Activated naive CD4-positive, alpha-beta T cell treated with anti-CD3 and anti-CD28 coated beads, Interleukin-2, amount 50 U/mL, for 72 hours (primary cell): ENCODE data around the gene CHML. TPM values are rescaled to one million over a fixed set of nuclear protein-coding genes. Genes with fewer than 3 reads are reported as not detected.

ENCODE experiments used
- ATAC-seq, 2 donors: fragments of 150-1000 bp; cut with Tn5 transposase; 2 replicates each; pipeline ENCODE4 v1.10.0; 2021; ENCODE audit warnings: mild to moderate bottlenecking in 2 of 2, moderate library complexity in 2 of 2
- DNase-seq, 2 donors: peaks; one replicate each; pipeline ENCODE4 v3.0.0; 2021 to 2022; ENCODE audit warnings: low spot score in 2 of 2
- H3K27ac Mint-ChIP-seq, 2 donors: one replicate each; pipeline ENCODE4 v1.8.0; 2022; ENCODE audit warnings: mild to moderate bottlenecking in 2 of 2, mixed read lengths in 2 of 2
- H3K36me3 Mint-ChIP-seq, 2 donors: one replicate each; pipeline ENCODE4 v1.8.0; 2022; ENCODE audit warnings: mixed read lengths in 2 of 2
- H3K9me3 Mint-ChIP-seq, 2 donors: one replicate each; pipeline ENCODE4 v1.8.0; 2022; ENCODE audit warnings: mixed read lengths in 2 of 2
- total RNA-seq, 2 donors: library from RNA; stranded (reverse); gene quantifications; one replicate each; pipeline ENCODE4 v1.2.3, GENCODE V29; 2022

The CHML gene
- total RNA-seq, 2 donors from 2014 or later: 13.1 to 16.2 TPM

DNA sequence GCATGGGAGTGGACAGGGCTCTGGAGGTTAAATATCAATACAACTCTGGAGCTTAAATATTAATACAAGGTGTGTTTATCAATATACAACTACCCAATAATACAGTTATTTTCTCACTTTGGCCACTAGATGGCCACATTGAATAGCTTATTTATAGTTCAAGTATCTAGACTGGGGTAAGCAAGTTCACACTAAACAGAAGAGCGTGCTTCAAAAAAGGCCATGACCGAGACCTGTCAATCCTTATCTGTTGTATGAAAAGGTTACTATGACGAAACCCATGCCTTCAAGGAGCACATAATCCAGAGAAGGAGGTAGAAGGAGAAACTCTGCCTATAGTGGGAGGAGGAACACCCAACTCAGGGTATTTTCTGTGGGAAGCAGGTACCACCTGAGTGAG, 29.1 kb downstream of the CHML start:
- H3K9me3 Mint-ChIP-seq: no peaks in the 10 kb centered on the region
- ATAC-seq: peak; percentile 65 to 67
- H3K27ac Mint-ChIP-seq: no peak overlapping the region
- DNase-seq: no peak
- H3K36me3 Mint-ChIP-seq: no peaks in the 10 kb centered on the region

- ATAC-seq: no peak
- no peaks in the 10 kb centered on the region for H3K36me3 Mint-ChIP-seq
- H3K27ac Mint-ChIP-seq: no peak overlapping the region
- no peaks in the 10 kb centered on the region for H3K9me3 Mint-ChIP-seq
- DNase-seq: no peak
These were observed 29.9 kb downstream of the CHML start for GRCh38 chr1:241610056-241610815.

DNA sequence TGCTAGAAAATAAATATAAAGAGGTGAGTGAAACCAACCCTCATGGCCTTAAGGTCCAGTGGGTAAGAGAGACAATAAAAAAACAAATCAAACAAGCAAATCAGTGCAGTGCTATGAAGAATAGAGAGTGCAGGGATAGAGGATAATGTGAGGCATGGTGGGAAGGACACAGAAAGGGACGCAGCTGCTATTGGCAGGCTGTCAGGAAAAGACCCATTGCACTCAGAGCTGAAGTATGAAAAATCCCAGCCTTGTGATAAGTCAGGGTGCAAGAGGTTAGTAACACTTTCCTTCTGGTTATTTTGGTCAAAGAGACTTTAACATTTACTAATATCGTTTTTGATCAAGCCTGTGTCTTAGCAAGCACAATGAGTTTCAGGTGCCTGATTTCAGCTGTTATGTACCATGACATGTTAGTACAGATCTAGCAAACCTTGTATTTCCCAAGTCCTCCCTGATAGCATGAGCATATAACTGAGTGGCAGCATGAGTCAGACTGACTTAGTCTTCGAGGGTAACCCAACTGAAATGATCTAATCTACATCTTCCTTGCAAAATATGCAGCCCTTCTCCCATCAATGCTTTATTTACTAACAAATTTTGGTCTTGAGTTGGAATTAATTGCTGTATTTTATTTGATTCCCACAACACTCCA, 31.7 kb downstream of the CHML start:
- ATAC-seq (peak; percentile 53 to 74), DNase-seq (no peak)
- Mint-ChIP-seq H3K36me3 (peaks cover 0 to 2% of the 10 kb centered on the region in 2 donors), H3K9me3 (no peaks in the 10 kb centered on the region), H3K27ac (no peak overlapping the region)

- Mint-ChIP-seq H3K36me3 (peaks cover 0 to 9% of the 10 kb centered on the region in 2 donors), H3K9me3 (no peaks in the 10 kb centered on the region), H3K27ac (no peak overlapping the region)
- no peak for DNase-seq
- ATAC-seq: no peak
These were observed 32.7 kb downstream of the CHML start for GRCh38 chr1:241607497-241607896.

DNA sequence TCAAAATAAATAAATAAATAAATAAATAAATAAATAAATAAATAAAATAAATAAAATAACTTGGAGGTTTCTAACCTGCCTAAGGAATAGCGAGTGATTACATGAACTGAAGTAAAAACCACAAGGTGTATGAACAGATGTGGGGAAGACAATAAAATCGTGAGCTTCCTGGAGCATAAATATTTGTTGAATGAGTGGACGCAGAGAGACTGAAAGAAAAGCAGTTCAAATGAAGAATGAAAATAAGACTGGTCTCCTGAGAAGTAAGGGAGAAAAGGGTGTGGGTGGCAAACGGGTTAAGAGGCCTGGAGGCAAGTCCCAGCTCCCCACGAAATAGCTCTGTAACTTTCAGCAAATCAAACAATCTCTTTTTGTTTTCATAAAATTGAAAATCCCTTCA, 33.6 kb downstream of the CHML start:
- DNase-seq: no peak
- H3K36me3 Mint-ChIP-seq: peaks cover 7 to 18% of the 10 kb centered on the region in 2 donors
- H3K9me3 Mint-ChIP-seq: no peaks in the 10 kb centered on the region
- H3K27ac Mint-ChIP-seq: no peak overlapping the region
- no peak for ATAC-seq

DNA sequence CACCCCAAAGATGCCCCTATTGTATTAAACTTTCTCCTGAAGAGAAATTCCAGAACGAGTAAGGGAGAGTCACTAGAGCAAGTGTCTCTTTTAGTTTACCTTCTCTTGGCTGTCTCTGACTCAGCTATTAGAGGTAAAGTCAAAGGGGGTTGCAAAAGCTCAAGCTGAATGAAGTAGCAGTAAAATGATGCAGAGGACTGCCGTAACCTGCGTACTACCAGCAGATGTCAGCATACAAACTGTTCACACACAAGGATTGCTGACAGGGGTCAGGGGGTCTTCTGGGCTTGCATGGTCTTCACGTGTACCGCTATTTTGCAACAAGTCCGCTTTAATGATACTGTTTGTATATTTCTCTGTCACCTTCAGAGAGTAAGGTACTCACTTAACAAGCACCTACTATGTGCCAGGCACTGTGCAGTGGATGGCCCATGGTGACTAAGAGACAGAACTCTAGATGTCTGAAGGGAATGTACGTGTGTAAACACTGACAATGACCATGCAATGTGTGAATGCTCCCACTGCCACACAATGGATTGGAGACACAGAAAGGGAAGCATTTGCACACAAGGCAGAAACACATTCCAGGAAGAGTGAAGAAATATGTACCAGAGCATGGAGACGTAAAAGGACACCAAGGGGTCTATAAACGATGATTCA, 34.9 kb downstream of the CHML start:
- Mint-ChIP-seq H3K9me3 (no peaks in the 10 kb centered on the region), H3K27ac (no peak overlapping the region), H3K36me3 (peaks cover 14 to 18% of the 10 kb centered on the region in 2 donors)
- DNase-seq (no peak), ATAC-seq (no peak)

- H3K36me3 Mint-ChIP-seq: peaks cover 14 to 18% of the 10 kb centered on the region in 2 donors
- ATAC-seq (peak in 1 of 2 donors; percentile 75), DNase-seq (no peak)
- peak overlapping the region in 1 of 2 donors; percentile 63 for H3K27ac Mint-ChIP-seq
- H3K9me3 Mint-ChIP-seq: no peaks in the 10 kb centered on the region
These were observed 36.4 kb downstream of the CHML start for GRCh38 chr1:241603731-241604245.

- Mint-ChIP-seq H3K9me3 (no peaks in the 10 kb centered on the region), H3K27ac (peak overlapping the region in 1 of 2 donors; percentile 63), H3K36me3 (peaks cover 14 to 18% of the 10 kb centered on the region in 2 donors)
- ATAC-seq (peak; percentile 34 to 92), DNase-seq (no peak)
These were observed 39.7 kb downstream of the CHML start for GRCh38 chr1:241600496-241600901.

- Mint-ChIP-seq H3K9me3 (no peaks in the 10 kb centered on the region), H3K27ac (no peak overlapping the region), H3K36me3 (peaks cover 18% of the 10 kb centered on the region in 2 donors)
- ATAC-seq: no peak
- no peak for DNase-seq
These were observed 41.9 kb downstream of the CHML start for GRCh38 chr1:241598249-241598648.

DNA sequence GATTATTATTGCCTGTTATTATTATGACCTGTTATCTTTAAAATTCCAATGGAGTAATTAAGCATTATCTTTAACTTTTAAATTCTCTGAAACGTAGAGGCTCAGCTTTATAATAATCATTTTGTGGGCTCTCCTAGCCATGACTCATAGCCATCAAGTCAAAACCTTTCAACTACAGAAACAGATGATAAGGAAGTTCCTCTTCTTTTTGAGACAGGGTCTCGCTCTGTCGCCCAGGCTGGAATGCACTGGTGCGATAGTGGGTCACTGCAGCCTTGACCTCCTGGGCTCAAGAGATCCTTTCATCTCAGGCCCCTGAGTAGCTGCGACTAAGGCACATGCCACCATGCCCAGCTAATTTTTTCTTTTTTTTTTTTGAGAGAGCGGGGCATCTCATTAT, 43.5 kb downstream of the CHML start:
- no peak for ATAC-seq
- Mint-ChIP-seq H3K36me3 (peaks cover 5 to 21% of the 10 kb centered on the region in 2 donors), H3K27ac (no peak overlapping the region)

DNA sequence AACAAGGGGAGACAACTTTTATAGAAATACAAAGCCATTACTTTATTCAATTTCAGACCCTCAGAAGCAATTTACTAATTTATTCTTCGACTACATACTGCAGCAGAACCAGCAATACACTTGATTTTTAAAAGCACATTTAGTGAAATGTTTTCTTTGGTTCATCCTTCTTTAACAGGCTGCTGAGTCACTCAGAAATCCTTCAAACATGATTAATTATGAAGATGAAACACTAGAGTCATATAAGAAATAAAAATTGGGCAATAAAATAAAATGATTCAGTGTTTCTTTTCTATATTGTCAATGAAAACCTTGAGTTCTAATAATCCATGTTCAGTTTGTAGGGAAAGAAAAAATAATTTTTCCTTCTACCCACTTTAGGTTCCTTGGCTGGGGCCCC, 47.0 kb downstream of the CHML start:
- Mint-ChIP-seq H3K27ac (peak overlapping the region; percentile 84 to 93), H3K9me3 (no peaks in the 10 kb centered on the region), H3K36me3 (peaks cover 5 to 22% of the 10 kb centered on the region in 2 donors)
- DNase-seq (no peak), ATAC-seq (no peak)

More for the DNA sequence above, 43.5 kb downstream of the CHML start:
- no peak for DNase-seq
- H3K9me3 Mint-ChIP-seq: no peaks in the 10 kb centered on the region

GRCh38 chr1:241592273-241592958, 47.8 kb downstream of the CHML start:
- Mint-ChIP-seq H3K36me3 (peaks cover 5 to 22% of the 10 kb centered on the region in 2 donors), H3K27ac (peak overlapping the region; percentile 84 to 93), H3K9me3 (no peaks in the 10 kb centered on the region)
- DNase-seq (peak in 1 of 2 donors; percentile 19), ATAC-seq (peak; percentile 98 to 99)

GRCh38 chr1:241591736-241592135, 48.4 kb downstream of the CHML start:
- peak overlapping the region; percentile 84 to 93 for H3K27ac Mint-ChIP-seq
- ATAC-seq (no peak), DNase-seq (no peak)
- H3K9me3 Mint-ChIP-seq: no peaks in the 10 kb centered on the region
- peaks cover 5 to 22% of the 10 kb centered on the region in 2 donors for H3K36me3 Mint-ChIP-seq

DNA sequence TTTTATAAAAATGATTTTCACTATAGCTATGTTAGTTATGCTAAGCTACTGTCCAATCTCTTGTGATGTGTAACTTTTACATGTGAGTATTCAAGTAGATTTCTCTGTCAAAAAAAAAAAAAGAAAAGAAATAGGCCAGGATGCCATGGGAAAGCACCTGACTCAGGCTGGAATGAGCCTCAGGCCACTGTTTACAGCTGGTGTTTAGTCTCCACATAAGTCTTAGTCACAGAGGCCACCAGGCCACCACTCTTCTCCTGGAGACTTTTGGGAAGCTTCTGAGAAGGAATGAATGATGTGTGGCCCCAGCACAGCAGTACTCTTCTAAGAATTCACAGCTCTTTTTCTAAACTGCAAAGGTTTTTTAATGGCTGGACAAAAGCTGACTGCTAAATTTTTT, 48.9 kb downstream of the CHML start:
- no peak for DNase-seq
- H3K27ac Mint-ChIP-seq: peak overlapping the region; percentile 84 to 93
- peaks cover 5 to 22% of the 10 kb centered on the region in 2 donors for H3K36me3 Mint-ChIP-seq
- ATAC-seq: peak in 1 of 2 donors; percentile 49
- no peaks in the 10 kb centered on the region for H3K9me3 Mint-ChIP-seq

DNA sequence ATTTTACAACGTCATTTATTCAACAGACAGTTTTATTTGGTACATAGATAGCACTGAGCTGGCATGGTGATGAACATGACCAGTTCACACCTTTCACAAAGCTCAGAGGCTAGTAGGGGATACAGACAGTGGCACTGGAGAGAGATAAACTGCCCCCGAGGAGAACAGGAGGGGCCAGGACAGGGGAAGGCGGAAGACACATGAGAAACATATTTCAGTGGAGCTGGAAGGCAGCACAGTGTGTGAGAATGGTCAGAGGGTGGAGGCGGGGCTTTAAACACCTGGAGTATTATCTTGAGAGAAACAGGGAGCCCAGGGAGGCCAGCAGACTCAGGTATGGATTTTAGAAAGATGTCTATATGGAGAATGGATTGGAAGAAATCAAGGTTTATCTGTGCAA, 49.5 kb downstream of the CHML start:
- ATAC-seq (no peak), DNase-seq (no peak)
- Mint-ChIP-seq H3K9me3 (no peaks in the 10 kb centered on the region), H3K27ac (peak overlapping the region in 1 of 2 donors; percentile 35), H3K36me3 (peaks cover 5 to 22% of the 10 kb centered on the region in 2 donors)
